HepG2 (cell line): ENCODE data around the gene NMNAT3. TPM values are rescaled to one million over a fixed set of nuclear protein-coding genes. Genes with fewer than 3 reads are reported as not detected.

ENCODE experiments used
- ARNTL ChIP-seq: sonication (generic); formaldehyde crosslinking; IDR thresholded peaks from 2 replicates; pipeline ENCODE4 v1.4.0; 2020; ENCODE audit warnings: mild to moderate bottlenecking, missing genetic modification reagents
- ASH2L ChIP-seq: fragments of 300-600, 200-600 bp; sonication (generic); IDR thresholded peaks from 2 replicates; pipeline ENCODE4 v1.7.0; 2017; ENCODE audit warnings: low read depth, mild to moderate bottlenecking, moderate library complexity, mixed read lengths, low read length; ENCODE audit not compliant: insufficient read length
- CC2D1A ChIP-seq: sonication (generic); formaldehyde crosslinking; IDR thresholded peaks from 2 replicates; pipeline ENCODE4 v1.8.1; 2023; ENCODE audit warnings: mild to moderate bottlenecking, missing genetic modification reagents
- CENPT ChIP-seq: sonication (generic); formaldehyde crosslinking; IDR thresholded peaks from 2 replicates; pipeline ENCODE4 v1.8.0; 2022; ENCODE audit warnings: low read depth, mild to moderate bottlenecking, moderate library complexity, missing genetic modification reagents
- EED ChIP-seq: sonication (generic); formaldehyde crosslinking; IDR thresholded peaks from 2 replicates; pipeline ENCODE4 v1.5.0; 2020; ENCODE audit warnings: mild to moderate bottlenecking, missing genetic modification reagents
- ELF1 ChIP-seq: sonication (generic); formaldehyde crosslinking; IDR thresholded peaks from 2 replicates; pipeline ENCODE4 v1.4.0; 2020; ENCODE audit warnings: missing genetic modification reagents
- HNF4G ChIP-seq, 2 experiments: sonication (generic) in 1 of 2; formaldehyde crosslinking in 1 of 2; IDR thresholded peaks; 2 replicates each; pipeline versions ENCODE4 v1.4.0 to v1.6.1; 2011 to 2020; ENCODE audit warnings: borderline replicate concordance in 2 of 2, low read depth in 2 of 2, mild to moderate bottlenecking in 2 of 2, low read length in 1 of 2, missing genetic modification reagents in 1 of 2, moderate library complexity in 1 of 2
- KDM1A ChIP-seq: IDR thresholded peaks from 2 replicates; pipeline ENCODE4 v1.6.1; 2016; ENCODE audit warnings: missing compliant biosample characterization
- KMT2B ChIP-seq: IDR thresholded peaks from 2 replicates; pipeline ENCODE4 v1.6.1; 2016; ENCODE audit warnings: missing genetic modification reagents, missing compliant biosample characterization
- MBNL3 ChIP-seq: fragments of 250-450 bp; sonication (Bioruptor Pico); conservative IDR thresholded peaks from 2 replicates; pipeline ENCODE4 v1.8.0; 2022; ENCODE audit warnings: mild to moderate bottlenecking, inconsistent platforms
- MTA1 ChIP-seq: sonication (generic); formaldehyde crosslinking; IDR thresholded peaks from 2 replicates; pipeline ENCODE4 v1.4.0; 2020; ENCODE audit warnings: missing genetic modification reagents, mild to moderate bottlenecking, borderline replicate concordance
- NR1H2 ChIP-seq: sonication (generic); formaldehyde crosslinking; IDR thresholded peaks from 2 replicates; pipeline ENCODE4 v1.8.1; 2022; ENCODE audit warnings: low read depth, missing genetic modification reagents, borderline replicate concordance
- POGZ ChIP-seq: sonication (generic); formaldehyde crosslinking; IDR thresholded peaks from 2 replicates; pipeline ENCODE4 v1.4.0; 2020; ENCODE audit warnings: mild to moderate bottlenecking, missing genetic modification reagents
- SAP130 ChIP-seq: IDR thresholded peaks from 2 replicates; pipeline ENCODE4 v1.6.1; 2016; ENCODE audit warnings: low read depth
- SMAD1 ChIP-seq: sonication (generic); formaldehyde crosslinking; IDR thresholded peaks from 2 replicates; pipeline ENCODE4 v1.4.0; 2020; ENCODE audit warnings: missing genetic modification reagents, low read depth, mild to moderate bottlenecking, borderline replicate concordance
- SNRNP70 ChIP-seq: fragments of 200-400 bp; formaldehyde crosslinking; IDR thresholded peaks from 2 replicates; pipeline ENCODE4 v1.6.1; 2017; ENCODE audit warnings: mild to moderate bottlenecking, low read depth, low read length, moderate library complexity
- SSRP1 ChIP-seq: IDR thresholded peaks from 2 replicates; pipeline ENCODE4 v1.6.1; 2016; ENCODE audit warnings: control low read depth
- WIZ ChIP-seq: sonication (generic); formaldehyde crosslinking; IDR thresholded peaks from 2 replicates; pipeline ENCODE4 v1.5.1; 2020; ENCODE audit warnings: mild to moderate bottlenecking, missing genetic modification reagents
- ZBTB8A ChIP-seq: sonication (generic); formaldehyde crosslinking; IDR thresholded peaks from 2 replicates; pipeline ENCODE4 v1.4.0; 2020; ENCODE audit warnings: mild to moderate bottlenecking, low read depth, missing genetic modification reagents, borderline replicate concordance
- ZEB1 ChIP-seq: IDR thresholded peaks from 2 replicates; pipeline ENCODE4 v1.6.1; 2012; ENCODE audit warnings: mild to moderate bottlenecking, low read depth, inconsistent platforms; ENCODE audit not compliant: insufficient replicate concordance
- ZNF501 ChIP-seq: sonication (generic); formaldehyde crosslinking; IDR thresholded peaks from 2 replicates; pipeline ENCODE4 v1.5.1; 2020; ENCODE audit warnings: mild to moderate bottlenecking, moderate library complexity, missing genetic modification reagents
- ZNF614 ChIP-seq: IDR thresholded peaks from 2 replicates; pipeline ENCODE4 v1.6.1; 2018; ENCODE audit warnings: missing biosample characterization, missing genetic modification reagents, inconsistent platforms, borderline replicate concordance
- ZNF652 ChIP-seq: IDR thresholded peaks from 2 replicates; pipeline ENCODE4 v1.6.1; 2016; ENCODE audit warnings: low read depth, borderline replicate concordance
- ZSCAN29 ChIP-seq: sonication (generic); formaldehyde crosslinking; conservative IDR thresholded peaks from 2 replicates; pipeline ENCODE4 v1.4.0; 2020; ENCODE audit warnings: mild to moderate bottlenecking, missing genetic modification reagents
- polyA plus RNA-seq, 8 experiments: library from polyadenylated mRNA; depleted of rRNA in 3 of 8; stranded (reverse) in 7 of 8; unstranded in 1 of 8; fragments of >200 nt; fragmentation: Illumina TruSeq in 4 of 8; extraction: Trizol in 4 of 8; gene quantifications; 2 replicates each; pipeline versions ENCODE4 v1.2.1 to v1.2.3, GENCODE V29; 2011 to 2016; ENCODE audit warnings: low read depth in 4 of 8, missing spikeins in 1 of 8, mixed read lengths in 1 of 8; ENCODE audit not compliant: insufficient read depth in 1 of 8
- total RNA-seq, 5 experiments: library from RNA; depleted of rRNA; stranded (reverse); fragments of >200 nt; fragmentation: Illumina TruSeq; extraction: Trizol; gene quantifications; 2 replicates each; pipeline ENCODE4 v1.2.3, GENCODE V29; 2016; ENCODE audit warnings: low read depth in 1 of 5
- TF ChIP-seq, protein P1 (sequence below): IDR thresholded peaks from 2 replicates; pipeline ENCODE4 v1.6.1; 2012; ENCODE audit warnings: low read depth, low read length, improper control_type of control experiment
- TF ChIP-seq, protein P2 (sequence below): sonication (generic); formaldehyde crosslinking; IDR thresholded peaks from 2 replicates; pipeline ENCODE4 v1.4.0; 2020; ENCODE audit warnings: mild to moderate bottlenecking, missing genetic modification reagents
- TF ChIP-seq, protein P3 (sequence below): sonication (generic); formaldehyde crosslinking; IDR thresholded peaks from 2 replicates; pipeline ENCODE4 v1.4.0; 2020; ENCODE audit warnings: mild to moderate bottlenecking, missing genetic modification reagents
- TF ChIP-seq, protein P4 (sequence below): sonication (generic); formaldehyde crosslinking; IDR thresholded peaks from 2 replicates; pipeline ENCODE4 v1.4.0; 2020; ENCODE audit warnings: missing genetic modification reagents

The NMNAT3 gene
- total and polyA plus RNA-seq, 2 of the 13 experiments (the other 11 are each of a cell fraction or from before 2014, with no cell fraction given), result 6.1 to 7.0 TPM

DNA sequence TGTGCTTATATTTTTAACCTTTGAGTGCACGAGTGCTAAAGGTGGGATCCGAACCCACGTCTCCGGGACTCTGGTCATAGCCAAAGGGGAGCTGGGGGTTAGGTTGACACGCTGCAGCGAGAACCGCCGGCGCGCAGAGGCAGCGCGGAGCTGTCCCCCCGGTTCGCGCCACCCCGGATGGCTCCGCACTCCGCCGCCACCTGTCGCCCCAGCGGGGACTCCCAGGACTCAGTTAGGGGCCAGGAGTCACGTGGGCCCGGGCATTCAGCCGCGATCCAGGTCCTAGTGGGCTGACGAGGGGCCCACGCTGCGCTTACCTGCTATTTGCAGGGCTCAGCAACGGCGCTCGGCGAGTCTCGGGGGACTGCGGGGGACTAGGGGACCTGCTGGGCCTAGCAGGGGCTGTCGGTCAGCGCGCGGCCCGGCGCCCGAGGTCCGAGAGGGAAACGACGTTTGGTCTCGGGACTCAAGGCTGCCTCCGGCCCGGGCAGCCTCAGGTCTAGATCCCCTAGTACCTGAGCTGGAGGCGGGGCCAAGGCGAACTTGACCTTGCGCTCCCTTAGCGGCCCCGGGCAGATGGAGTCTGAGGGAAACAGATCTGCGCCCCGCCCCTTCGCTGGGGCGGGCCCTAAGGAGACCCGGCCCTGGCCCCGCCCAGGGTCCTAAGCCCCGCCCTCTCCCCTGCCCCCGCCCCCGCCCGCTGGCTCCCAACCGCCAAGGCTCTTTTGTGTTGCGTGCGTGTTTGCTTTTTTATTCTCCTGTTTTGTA is at the start of gene NMNAT3 (continued):
- TF ChIP-seq, protein P1, sequence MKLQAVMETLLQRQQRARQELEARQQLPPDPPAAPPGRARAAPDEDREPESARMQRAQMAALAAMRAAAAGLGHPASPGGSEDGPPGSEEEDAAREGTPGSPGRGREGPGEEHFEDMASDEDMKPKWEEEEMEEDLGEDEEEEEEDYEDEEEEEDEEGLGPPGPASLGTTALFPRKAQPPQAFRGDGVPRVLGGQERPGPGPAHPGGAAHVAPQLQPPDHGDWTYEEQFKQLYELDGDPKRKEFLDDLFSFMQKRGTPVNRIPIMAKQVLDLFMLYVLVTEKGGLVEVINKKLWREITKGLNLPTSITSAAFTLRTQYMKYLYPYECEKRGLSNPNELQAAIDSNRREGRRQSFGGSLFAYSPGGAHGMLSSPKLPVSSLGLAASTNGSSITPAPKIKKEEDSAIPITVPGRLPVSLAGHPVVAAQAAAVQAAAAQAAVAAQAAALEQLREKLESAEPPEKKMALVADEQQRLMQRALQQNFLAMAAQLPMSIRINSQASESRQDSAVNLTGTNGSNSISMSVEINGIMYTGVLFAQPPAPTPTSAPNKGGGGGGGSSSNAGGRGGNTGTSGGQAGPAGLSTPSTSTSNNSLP, result no peak
- TF ChIP-seq KMT2B (CRISPR knock-in tag) (peak; percentile 59; the same call in 1 of the 2 replicates), KDM1A (no peak), NR1H2 (CRISPR knock-in tag) (no peak), ARNTL (CRISPR knock-in tag) (peak; percentile 79), EED (CRISPR knock-in tag) (peak; percentile 52; the same call in 1 of the 2 replicates), MBNL3 (CRISPR knock-in tag) (no peak), ZNF652 (CRISPR knock-in tag) (no peak), ZNF614 (no peak), ZNF501 (CRISPR knock-in tag) (peak; percentile 79), ZEB1 (peak; percentile 59), ZSCAN29 (CRISPR knock-in tag) (peak; percentile 56; the same call in 1 of the 2 replicates), ZBTB8A (no peak), CENPT (CRISPR knock-in tag) (no peak), ASH2L (peak; percentile 55), ELF1 (CRISPR knock-in tag) (no peak), HNF4G (IDR thresholded peaks at IDR 0.05; ENCODE audit: borderline replicate concordance, low read depth, low read length) (no peak), HNF4G (CRISPR knock-in tag; IDR thresholded peaks at IDR 0.05; ENCODE audit: borderline replicate concordance, low read depth) (no peak), SSRP1 (CRISPR knock-in tag) (no peak), MTA1 (CRISPR knock-in tag) (peak; percentile 80; the same call in 1 of the 2 replicates), SAP130 (CRISPR knock-in tag) (peak; percentile 75), WIZ (CRISPR knock-in tag) (0 out of 2 replicates have a peak, but pooled peaks have one; percentile 29), CC2D1A (no peak), SNRNP70 (no peak), SMAD1 (CRISPR knock-in tag) (0 out of 2 replicates have a peak, but pooled peaks have one; percentile 64), POGZ (CRISPR knock-in tag) (peak; percentile 67)
- TF ChIP-seq, protein P2, sequence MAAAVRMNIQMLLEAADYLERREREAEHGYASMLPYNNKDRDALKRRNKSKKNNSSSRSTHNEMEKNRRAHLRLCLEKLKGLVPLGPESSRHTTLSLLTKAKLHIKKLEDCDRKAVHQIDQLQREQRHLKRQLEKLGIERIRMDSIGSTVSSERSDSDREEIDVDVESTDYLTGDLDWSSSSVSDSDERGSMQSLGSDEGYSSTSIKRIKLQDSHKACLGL, result peak; percentile 57; the same call in 1 of the 2 replicates
- TF ChIP-seq, protein P3, sequence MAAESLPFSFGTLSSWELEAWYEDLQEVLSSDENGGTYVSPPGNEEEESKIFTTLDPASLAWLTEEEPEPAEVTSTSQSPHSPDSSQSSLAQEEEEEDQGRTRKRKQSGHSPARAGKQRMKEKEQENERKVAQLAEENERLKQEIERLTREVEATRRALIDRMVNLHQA (CRISPR knock-in tag), result no peak
- TF ChIP-seq, protein P4, sequence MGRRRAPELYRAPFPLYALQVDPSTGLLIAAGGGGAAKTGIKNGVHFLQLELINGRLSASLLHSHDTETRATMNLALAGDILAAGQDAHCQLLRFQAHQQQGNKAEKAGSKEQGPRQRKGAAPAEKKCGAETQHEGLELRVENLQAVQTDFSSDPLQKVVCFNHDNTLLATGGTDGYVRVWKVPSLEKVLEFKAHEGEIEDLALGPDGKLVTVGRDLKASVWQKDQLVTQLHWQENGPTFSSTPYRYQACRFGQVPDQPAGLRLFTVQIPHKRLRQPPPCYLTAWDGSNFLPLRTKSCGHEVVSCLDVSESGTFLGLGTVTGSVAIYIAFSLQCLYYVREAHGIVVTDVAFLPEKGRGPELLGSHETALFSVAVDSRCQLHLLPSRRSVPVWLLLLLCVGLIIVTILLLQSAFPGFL (CRISPR knock-in tag), result no peak
